ENCODE measurements around the gene SYNE3. TPM values are rescaled to one million over a fixed set of nuclear protein-coding genes. Genes with fewer than 3 reads are reported as not detected.

Gene SYNE3
- total RNA-seq, 2 donors from 2014 or later: 3.4 to 29.5 TPM

- no peak for DNase-seq (ENCODE audit: low spot score)
- WGBS: 87% methylated on average over 17 of the region's 18 CpGs
- intact Hi-C loops (cut with DNase I): no loop called here
- peaks cover 6% of the 10 kb centered on the region for H3K4me1 ChIP-seq (replicated peaks)
- no peak for TF ChIP-seq POLR2A (IDR thresholded peaks at IDR 0.05)
- no peak for TF ChIP-seq POLR2AphosphoS5 (IDR thresholded peaks at IDR 0.05)
- TF ChIP-seq, protein P1, sequence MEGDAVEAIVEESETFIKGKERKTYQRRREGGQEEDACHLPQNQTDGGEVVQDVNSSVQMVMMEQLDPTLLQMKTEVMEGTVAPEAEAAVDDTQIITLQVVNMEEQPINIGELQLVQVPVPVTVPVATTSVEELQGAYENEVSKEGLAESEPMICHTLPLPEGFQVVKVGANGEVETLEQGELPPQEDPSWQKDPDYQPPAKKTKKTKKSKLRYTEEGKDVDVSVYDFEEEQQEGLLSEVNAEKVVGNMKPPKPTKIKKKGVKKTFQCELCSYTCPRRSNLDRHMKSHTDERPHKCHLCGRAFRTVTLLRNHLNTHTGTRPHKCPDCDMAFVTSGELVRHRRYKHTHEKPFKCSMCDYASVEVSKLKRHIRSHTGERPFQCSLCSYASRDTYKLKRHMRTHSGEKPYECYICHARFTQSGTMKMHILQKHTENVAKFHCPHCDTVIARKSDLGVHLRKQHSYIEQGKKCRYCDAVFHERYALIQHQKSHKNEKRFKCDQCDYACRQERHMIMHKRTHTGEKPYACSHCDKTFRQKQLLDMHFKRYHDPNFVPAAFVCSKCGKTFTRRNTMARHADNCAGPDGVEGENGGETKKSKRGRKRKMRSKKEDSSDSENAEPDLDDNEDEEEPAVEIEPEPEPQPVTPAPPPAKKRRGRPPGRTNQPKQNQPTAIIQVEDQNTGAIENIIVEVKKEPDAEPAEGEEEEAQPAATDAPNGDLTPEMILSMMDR (IDR thresholded peaks at IDR 0.05): no peak
- no peaks in the 10 kb centered on the region for H3K9me3 ChIP-seq
- no peak overlapping the region for H3K4me3 ChIP-seq
- no peak overlapping the region for H3K27ac ChIP-seq
- no peaks in the 10 kb centered on the region for H3K27me3 ChIP-seq (replicated peaks; ENCODE audit: insufficient read depth)
- H3K36me3 ChIP-seq: no peaks in the 10 kb centered on the region
Observed at GRCh38 chr14:95481391-95482022, 34.9 kb downstream of the SYNE3 start.

DNA sequence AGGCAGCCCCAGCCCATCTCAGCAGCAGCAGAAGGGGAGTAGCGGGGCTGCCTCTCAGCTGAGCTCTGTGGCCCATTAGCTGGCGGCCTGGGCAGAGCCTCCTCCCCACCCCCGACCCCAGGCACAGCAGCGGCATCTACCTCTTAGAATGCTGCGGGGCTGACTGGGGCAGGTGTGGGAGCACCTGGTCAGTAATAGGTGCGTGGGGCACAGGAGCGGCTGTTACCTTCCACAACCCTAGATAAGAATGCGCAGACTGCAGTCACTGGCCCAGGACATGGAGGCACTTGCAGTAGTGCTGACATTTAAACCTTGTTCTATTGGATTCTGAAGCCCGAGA lies 35.6 kb downstream of the SYNE3 start:
- H3K4me1 ChIP-seq (replicated peaks): peaks cover 6% of the 10 kb centered on the region
- TF ChIP-seq POLR2AphosphoS5 (IDR thresholded peaks at IDR 0.05) (no peak), POLR2A (IDR thresholded peaks at IDR 0.05) (no peak)
- TF ChIP-seq, protein P1 (IDR thresholded peaks at IDR 0.05): no peak
- no peak overlapping the region for H3K4me3 ChIP-seq
- no peaks in the 10 kb centered on the region for H3K36me3 ChIP-seq
- H3K27me3 ChIP-seq (replicated peaks; ENCODE audit: insufficient read depth): no peaks in the 10 kb centered on the region
- no peaks in the 10 kb centered on the region for H3K9me3 ChIP-seq
- no peak overlapping the region for H3K27ac ChIP-seq
- no peak for DNase-seq (ENCODE audit: low spot score)
- 88% methylated on average over 9 of the region's 9 CpGs for WGBS
- intact Hi-C loops (cut with DNase I): no loop called here

GRCh38 chr14:95480109-95480886 lies 36.2 kb downstream of the SYNE3 start:
- intact Hi-C loops (cut with DNase I): no loop called here

GRCh38 chr14:95479494-95479893 lies 37.0 kb downstream of the SYNE3 start:
- WGBS: 91% methylated on average over 4 of the region's 4 CpGs
- DNase-seq (ENCODE audit: low spot score): no peak
- intact Hi-C loops (cut with DNase I): no loop called here
- H3K36me3 ChIP-seq: no peaks in the 10 kb centered on the region
- no peak overlapping the region for H3K4me3 ChIP-seq
- H3K4me1 ChIP-seq (replicated peaks): peaks cover 6% of the 10 kb centered on the region
- H3K27ac ChIP-seq: no peak overlapping the region
- H3K9me3 ChIP-seq: no peaks in the 10 kb centered on the region
- TF ChIP-seq POLR2AphosphoS5 (IDR thresholded peaks at IDR 0.05) (no peak), POLR2A (IDR thresholded peaks at IDR 0.05) (no peak)
- TF ChIP-seq, protein P1 (IDR thresholded peaks at IDR 0.05): no peak
- H3K27me3 ChIP-seq (replicated peaks; ENCODE audit: insufficient read depth): no peaks in the 10 kb centered on the region

More at GRCh38 chr14:95480109-95480886, 36.2 kb downstream of the SYNE3 start:
- no peak for DNase-seq (ENCODE audit: low spot score)
- Histone ChIP-seq H3K27ac (no peak overlapping the region), H3K36me3 (no peaks in the 10 kb centered on the region), H3K9me3 (no peaks in the 10 kb centered on the region), H3K27me3 (replicated peaks; ENCODE audit: insufficient read depth) (no peaks in the 10 kb centered on the region), H3K4me1 (replicated peaks) (peaks cover 6% of the 10 kb centered on the region), H3K4me3 (no peak overlapping the region)
- TF ChIP-seq POLR2AphosphoS5 (IDR thresholded peaks at IDR 0.05): no peak
- TF ChIP-seq POLR2A (IDR thresholded peaks at IDR 0.05): no peak
- TF ChIP-seq, protein P1 (IDR thresholded peaks at IDR 0.05): no peak
- WGBS: 76% methylated on average over 11 of the region's 11 CpGs

DNA sequence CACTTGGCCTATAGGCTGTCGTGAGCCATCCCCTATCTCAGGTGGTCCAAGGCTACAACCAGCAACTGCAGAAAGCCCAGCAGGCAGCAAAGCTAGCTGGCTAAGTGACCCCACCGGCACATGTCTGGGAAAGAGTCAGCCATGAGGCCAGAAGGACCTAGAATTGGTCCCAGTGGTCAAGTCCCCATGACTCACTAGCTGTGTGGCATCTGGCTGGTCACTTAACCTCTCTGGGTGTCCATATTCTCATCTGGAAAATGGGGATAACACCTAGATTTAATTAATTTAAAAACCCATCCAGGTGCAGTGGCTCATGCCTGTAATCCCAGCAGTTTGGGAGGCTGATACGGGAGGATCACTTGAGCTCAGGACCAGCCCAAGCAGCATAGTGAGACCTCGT lies 37.6 kb downstream of the SYNE3 start:
- TF ChIP-seq POLR2AphosphoS5 (IDR thresholded peaks at IDR 0.05): no peak
- no peak for TF ChIP-seq POLR2A (IDR thresholded peaks at IDR 0.05)
- TF ChIP-seq, protein P1 (IDR thresholded peaks at IDR 0.05): no peak
- WGBS: 100% methylated on average over 4 of the region's 4 CpGs
- no peaks in the 10 kb centered on the region for H3K9me3 ChIP-seq

More for the DNA sequence above, 37.6 kb downstream of the SYNE3 start:
- H3K27ac ChIP-seq: no peak overlapping the region
- peaks cover 6% of the 10 kb centered on the region for H3K4me1 ChIP-seq (replicated peaks)
- H3K36me3 ChIP-seq: no peaks in the 10 kb centered on the region
- no peak for DNase-seq (ENCODE audit: low spot score)
- no peaks in the 10 kb centered on the region for H3K27me3 ChIP-seq (replicated peaks; ENCODE audit: insufficient read depth)
- no peak overlapping the region for H3K4me3 ChIP-seq
- intact Hi-C loops (cut with DNase I): no loop called here

All from prostate gland (tissue), 2 donors.